WTC11 (cell line): ENCODE data around the gene CCBE1. TPM values are rescaled to one million over a fixed set of nuclear protein-coding genes. Genes with fewer than 3 reads are reported as not detected.

Experiments used
- ATAC-seq: fragments of 200-7000 bp; cut with Tn5 transposase; 2 replicates; pipeline ENCODE4 v1.10.0; 2021; ENCODE audit warnings: mild to moderate bottlenecking, moderate library complexity
- CTCF ChIA-PET: fragments of 300-600 bp; sonication (Branson Sonifier 250); formaldehyde crosslinking; loops from one replicate; lab custom pipeline; 2021; ENCODE audit warnings: antibody characterized with exemption; lab: Charles Lee
- POLR2A ChIA-PET: fragments of 350-600 bp; sonication (Branson Sonifier 250); formaldehyde crosslinking; loops from one replicate; lab custom pipeline; 2021; ENCODE audit warnings: antibody characterized with exemption; lab: Charles Lee
- DNase-seq: peaks from one replicate; pipeline ENCODE4 v3.0.0; 2021; ENCODE audit warnings: low spot score
- H3K27ac Mint-ChIP-seq: 2 replicates; pipeline ENCODE4 v1.8.0; 2021; ENCODE audit warnings: mixed read lengths
- H3K27me3 Mint-ChIP-seq: 2 replicates; pipeline ENCODE4 v1.8.0; 2021; ENCODE audit warnings: low read depth, mild to moderate bottlenecking, moderate library complexity, mixed read lengths
- H3K36me3 Mint-ChIP-seq: 2 replicates; pipeline ENCODE4 v1.8.0; 2021; ENCODE audit warnings: mixed read lengths
- H3K4me1 Mint-ChIP-seq: 2 replicates; pipeline ENCODE4 v1.8.0; 2022; ENCODE audit warnings: mixed read lengths
- H3K4me3 Mint-ChIP-seq: 2 replicates; pipeline ENCODE4 v1.8.0; 2021; ENCODE audit warnings: mild to moderate bottlenecking, moderate library complexity, mixed read lengths
- H3K9me3 Mint-ChIP-seq: 2 replicates; pipeline ENCODE4 v1.8.0; 2021; ENCODE audit warnings: mixed read lengths
- FOXK1 ChIP-seq: sonication (generic); formaldehyde crosslinking; IDR thresholded peaks from 2 replicates; pipeline ENCODE4 v1.8.0; 2022; ENCODE audit warnings: mild to moderate bottlenecking, moderate library complexity, missing genetic modification reagents
- IRF2 ChIP-seq: sonication (generic); formaldehyde crosslinking; IDR thresholded peaks from 2 replicates; pipeline ENCODE4 v1.8.0; 2022; ENCODE audit warnings: low read depth, missing genetic modification reagents, borderline replicate concordance
- NFATC4 ChIP-seq: fragments of 250-450 bp; sonication (Bioruptor Pico); IDR thresholded peaks from 2 replicates; pipeline ENCODE4 v1.9.0; 2021; ENCODE audit warnings: mild to moderate bottlenecking
- ZNF416 ChIP-seq: fragments of 250-450 bp; sonication (Bioruptor Pico); IDR thresholded peaks from 2 replicates; pipeline ENCODE4 v1.9.0; 2021; ENCODE audit warnings: mild to moderate bottlenecking, inconsistent platforms
- ZNF671 ChIP-seq: fragments of 250-450 bp; sonication (Bioruptor Pico); IDR thresholded peaks from 2 replicates; pipeline ENCODE4 v1.8.0; 2021; ENCODE audit warnings: mild to moderate bottlenecking
- total RNA-seq: library from RNA; stranded (reverse); gene quantifications from 3 replicates; pipeline ENCODE4 v1.2.3, GENCODE V29; 2021
- TF ChIP-seq, protein P1 (sequence below): fragments of 250-450 bp; sonication (Bioruptor Pico); IDR thresholded peaks from 2 replicates; pipeline ENCODE4 v2.1.2; 2022; ENCODE audit warnings: mild to moderate bottlenecking, moderate library complexity
- TF ChIP-seq, protein P2 (sequence below): sonication (generic); formaldehyde crosslinking; conservative IDR thresholded peaks from 2 replicates; pipeline ENCODE4 v1.8.1; 2023; ENCODE audit warnings: mild to moderate bottlenecking, low read depth, missing genetic modification reagents, moderate library complexity
- TF ChIP-seq, protein P3 (sequence below): sonication (generic); formaldehyde crosslinking; IDR thresholded peaks from 2 replicates; pipeline ENCODE4 v1.8.0; 2022; ENCODE audit warnings: mild to moderate bottlenecking, missing genetic modification reagents
- TF ChIP-seq, protein P4 (sequence below): sonication (generic); formaldehyde crosslinking; IDR thresholded peaks from 2 replicates; pipeline ENCODE4 v1.8.0; 2022; ENCODE audit warnings: mild to moderate bottlenecking, missing genetic modification reagents
- TF ChIP-seq, protein P5 (sequence below): fragments of 200-600 bp; IDR thresholded peaks from 2 replicates; pipeline ENCODE4 v1.8.0; 2022; ENCODE audit warnings: antibody characterized with exemption
- TF ChIP-seq, protein P6 (sequence below): sonication (generic); formaldehyde crosslinking; IDR thresholded peaks from 2 replicates; pipeline ENCODE4 v1.8.0; 2022; ENCODE audit warnings: missing genetic modification reagents
- TF ChIP-seq, protein P7 (sequence below): sonication (generic); formaldehyde crosslinking; IDR thresholded peaks from 2 replicates; pipeline ENCODE4 v1.8.1; 2023; ENCODE audit warnings: mild to moderate bottlenecking, missing genetic modification reagents, borderline replicate concordance
- TF ChIP-seq, protein P8 (sequence below): sonication (generic); formaldehyde crosslinking; IDR thresholded peaks from 2 replicates; pipeline ENCODE4 v1.8.0; 2023; ENCODE audit warnings: missing genetic modification reagents, mild to moderate bottlenecking, borderline replicate concordance

CCBE1 gene
- total RNA-seq, 1 experiment from 2014 or later = 9.7 TPM

DNA sequence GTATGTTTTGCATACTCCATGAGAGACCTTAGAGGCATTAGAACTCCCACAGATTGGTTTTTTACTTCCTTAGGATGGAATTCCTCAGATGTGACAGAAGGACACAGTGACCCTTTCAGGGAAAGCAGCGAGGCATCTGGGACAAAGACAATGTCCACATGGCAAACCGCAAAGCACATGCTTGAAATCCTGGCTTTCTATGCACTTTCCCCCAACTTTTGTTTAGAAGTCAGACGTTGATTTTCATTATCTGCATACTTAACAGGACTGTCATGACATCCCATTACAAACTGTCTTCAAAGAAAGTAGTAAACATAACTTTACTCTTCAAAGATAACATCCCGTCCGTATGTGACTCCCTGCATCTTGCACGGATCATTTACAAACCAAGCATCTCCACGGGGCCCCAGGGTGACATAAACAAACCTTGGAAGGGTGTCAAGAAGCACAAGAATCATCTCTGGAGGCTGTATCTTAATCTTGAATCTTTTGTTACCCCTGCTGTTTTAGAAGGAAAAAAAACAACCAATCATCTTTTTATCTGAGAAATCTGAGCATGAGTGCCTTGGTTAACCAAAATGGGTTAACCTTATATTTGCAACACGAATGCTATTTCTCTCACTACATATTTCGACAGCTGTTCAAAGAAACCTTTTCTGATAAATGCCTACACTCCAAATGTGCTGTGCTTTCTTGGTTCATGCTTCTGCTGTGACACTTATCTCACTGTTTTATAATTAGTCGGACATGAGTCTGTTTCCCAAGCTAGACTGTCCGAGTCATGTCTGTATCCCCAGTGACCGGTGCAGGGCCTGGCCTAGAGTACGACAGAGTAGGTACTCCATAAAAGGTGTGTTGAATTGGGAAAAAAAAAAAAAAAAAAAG lies 90.8 kb downstream of the CCBE1 start:
- ChIA-PET CTCF (interaction anchor here (0.8 to 1.5 kb wide), 3 partner anchors 90 to 217 kb away, joined by 3 to 4 read pairs (median 3); partner anchors contain the start of gene CCBE1), POLR2A (no interaction called here)
- Mint-ChIP-seq H3K9me3 (peaks cover 4% of the 10 kb centered on the region; the same call in 1 of the 2 replicates), H3K27me3 (no peaks in the 10 kb centered on the region), H3K27ac (no peak overlapping the region), H3K36me3 (no peaks in the 10 kb centered on the region), H3K4me3 (no peak overlapping the region), H3K4me1 (0 out of 2 replicates have a peak, but pooled peaks cover 3% of the 10 kb centered on the region)
- DNase-seq (no peak), ATAC-seq (no peak)
- TF ChIP-seq, protein P1, sequence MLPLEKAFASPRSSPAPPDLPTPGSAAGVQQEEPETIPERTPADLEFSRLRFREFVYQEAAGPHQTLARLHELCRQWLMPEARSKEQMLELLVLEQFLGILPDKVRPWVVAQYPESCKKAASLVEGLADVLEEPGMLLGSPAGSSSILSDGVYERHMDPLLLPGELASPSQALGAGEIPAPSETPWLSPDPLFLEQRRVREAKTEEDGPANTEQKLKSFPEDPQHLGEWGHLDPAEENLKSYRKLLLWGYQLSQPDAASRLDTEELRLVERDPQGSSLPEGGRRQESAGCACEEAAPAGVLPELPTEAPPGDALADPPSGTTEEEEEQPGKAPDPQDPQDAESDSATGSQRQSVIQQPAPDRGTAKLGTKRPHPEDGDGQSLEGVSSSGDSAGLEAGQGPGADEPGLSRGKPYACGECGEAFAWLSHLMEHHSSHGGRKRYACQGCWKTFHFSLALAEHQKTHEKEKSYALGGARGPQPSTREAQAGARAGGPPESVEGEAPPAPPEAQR (CRISPR knock-in tag) = no peak
- TF ChIP-seq FOXK1 (CRISPR knock-in tag) (no peak), ZNF416 (CRISPR knock-in tag) (no peak), NFATC4 (no peak), IRF2 (CRISPR knock-in tag) (no peak), ZNF671 (CRISPR knock-in tag) (no peak)
- TF ChIP-seq, protein P2, sequence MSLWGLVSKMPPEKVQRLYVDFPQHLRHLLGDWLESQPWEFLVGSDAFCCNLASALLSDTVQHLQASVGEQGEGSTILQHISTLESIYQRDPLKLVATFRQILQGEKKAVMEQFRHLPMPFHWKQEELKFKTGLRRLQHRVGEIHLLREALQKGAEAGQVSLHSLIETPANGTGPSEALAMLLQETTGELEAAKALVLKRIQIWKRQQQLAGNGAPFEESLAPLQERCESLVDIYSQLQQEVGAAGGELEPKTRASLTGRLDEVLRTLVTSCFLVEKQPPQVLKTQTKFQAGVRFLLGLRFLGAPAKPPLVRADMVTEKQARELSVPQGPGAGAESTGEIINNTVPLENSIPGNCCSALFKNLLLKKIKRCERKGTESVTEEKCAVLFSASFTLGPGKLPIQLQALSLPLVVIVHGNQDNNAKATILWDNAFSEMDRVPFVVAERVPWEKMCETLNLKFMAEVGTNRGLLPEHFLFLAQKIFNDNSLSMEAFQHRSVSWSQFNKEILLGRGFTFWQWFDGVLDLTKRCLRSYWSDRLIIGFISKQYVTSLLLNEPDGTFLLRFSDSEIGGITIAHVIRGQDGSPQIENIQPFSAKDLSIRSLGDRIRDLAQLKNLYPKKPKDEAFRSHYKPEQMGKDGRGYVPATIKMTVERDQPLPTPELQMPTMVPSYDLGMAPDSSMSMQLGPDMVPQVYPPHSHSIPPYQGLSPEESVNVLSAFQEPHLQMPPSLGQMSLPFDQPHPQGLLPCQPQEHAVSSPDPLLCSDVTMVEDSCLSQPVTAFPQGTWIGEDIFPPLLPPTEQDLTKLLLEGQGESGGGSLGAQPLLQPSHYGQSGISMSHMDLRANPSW (CRISPR knock-in tag) = no peak
- TF ChIP-seq, protein P3, sequence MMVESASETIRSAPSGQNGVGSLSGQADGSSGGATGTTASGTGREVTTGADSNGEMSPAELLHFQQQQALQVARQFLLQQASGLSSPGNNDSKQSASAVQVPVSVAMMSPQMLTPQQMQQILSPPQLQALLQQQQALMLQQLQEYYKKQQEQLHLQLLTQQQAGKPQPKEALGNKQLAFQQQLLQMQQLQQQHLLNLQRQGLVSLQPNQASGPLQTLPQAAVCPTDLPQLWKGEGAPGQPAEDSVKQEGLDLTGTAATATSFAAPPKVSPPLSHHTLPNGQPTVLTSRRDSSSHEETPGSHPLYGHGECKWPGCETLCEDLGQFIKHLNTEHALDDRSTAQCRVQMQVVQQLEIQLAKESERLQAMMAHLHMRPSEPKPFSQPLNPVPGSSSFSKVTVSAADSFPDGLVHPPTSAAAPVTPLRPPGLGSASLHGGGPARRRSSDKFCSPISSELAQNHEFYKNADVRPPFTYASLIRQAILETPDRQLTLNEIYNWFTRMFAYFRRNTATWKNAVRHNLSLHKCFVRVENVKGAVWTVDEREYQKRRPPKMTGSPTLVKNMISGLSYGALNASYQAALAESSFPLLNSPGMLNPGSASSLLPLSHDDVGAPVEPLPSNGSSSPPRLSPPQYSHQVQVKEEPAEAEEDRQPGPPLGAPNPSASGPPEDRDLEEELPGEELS = no peak
- TF ChIP-seq, protein P4, sequence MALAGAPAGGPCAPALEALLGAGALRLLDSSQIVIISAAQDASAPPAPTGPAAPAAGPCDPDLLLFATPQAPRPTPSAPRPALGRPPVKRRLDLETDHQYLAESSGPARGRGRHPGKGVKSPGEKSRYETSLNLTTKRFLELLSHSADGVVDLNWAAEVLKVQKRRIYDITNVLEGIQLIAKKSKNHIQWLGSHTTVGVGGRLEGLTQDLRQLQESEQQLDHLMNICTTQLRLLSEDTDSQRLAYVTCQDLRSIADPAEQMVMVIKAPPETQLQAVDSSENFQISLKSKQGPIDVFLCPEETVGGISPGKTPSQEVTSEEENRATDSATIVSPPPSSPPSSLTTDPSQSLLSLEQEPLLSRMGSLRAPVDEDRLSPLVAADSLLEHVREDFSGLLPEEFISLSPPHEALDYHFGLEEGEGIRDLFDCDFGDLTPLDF (CRISPR knock-in tag) = no peak
- TF ChIP-seq, protein P5, sequence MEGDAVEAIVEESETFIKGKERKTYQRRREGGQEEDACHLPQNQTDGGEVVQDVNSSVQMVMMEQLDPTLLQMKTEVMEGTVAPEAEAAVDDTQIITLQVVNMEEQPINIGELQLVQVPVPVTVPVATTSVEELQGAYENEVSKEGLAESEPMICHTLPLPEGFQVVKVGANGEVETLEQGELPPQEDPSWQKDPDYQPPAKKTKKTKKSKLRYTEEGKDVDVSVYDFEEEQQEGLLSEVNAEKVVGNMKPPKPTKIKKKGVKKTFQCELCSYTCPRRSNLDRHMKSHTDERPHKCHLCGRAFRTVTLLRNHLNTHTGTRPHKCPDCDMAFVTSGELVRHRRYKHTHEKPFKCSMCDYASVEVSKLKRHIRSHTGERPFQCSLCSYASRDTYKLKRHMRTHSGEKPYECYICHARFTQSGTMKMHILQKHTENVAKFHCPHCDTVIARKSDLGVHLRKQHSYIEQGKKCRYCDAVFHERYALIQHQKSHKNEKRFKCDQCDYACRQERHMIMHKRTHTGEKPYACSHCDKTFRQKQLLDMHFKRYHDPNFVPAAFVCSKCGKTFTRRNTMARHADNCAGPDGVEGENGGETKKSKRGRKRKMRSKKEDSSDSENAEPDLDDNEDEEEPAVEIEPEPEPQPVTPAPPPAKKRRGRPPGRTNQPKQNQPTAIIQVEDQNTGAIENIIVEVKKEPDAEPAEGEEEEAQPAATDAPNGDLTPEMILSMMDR = no peak
- TF ChIP-seq, protein P6, sequence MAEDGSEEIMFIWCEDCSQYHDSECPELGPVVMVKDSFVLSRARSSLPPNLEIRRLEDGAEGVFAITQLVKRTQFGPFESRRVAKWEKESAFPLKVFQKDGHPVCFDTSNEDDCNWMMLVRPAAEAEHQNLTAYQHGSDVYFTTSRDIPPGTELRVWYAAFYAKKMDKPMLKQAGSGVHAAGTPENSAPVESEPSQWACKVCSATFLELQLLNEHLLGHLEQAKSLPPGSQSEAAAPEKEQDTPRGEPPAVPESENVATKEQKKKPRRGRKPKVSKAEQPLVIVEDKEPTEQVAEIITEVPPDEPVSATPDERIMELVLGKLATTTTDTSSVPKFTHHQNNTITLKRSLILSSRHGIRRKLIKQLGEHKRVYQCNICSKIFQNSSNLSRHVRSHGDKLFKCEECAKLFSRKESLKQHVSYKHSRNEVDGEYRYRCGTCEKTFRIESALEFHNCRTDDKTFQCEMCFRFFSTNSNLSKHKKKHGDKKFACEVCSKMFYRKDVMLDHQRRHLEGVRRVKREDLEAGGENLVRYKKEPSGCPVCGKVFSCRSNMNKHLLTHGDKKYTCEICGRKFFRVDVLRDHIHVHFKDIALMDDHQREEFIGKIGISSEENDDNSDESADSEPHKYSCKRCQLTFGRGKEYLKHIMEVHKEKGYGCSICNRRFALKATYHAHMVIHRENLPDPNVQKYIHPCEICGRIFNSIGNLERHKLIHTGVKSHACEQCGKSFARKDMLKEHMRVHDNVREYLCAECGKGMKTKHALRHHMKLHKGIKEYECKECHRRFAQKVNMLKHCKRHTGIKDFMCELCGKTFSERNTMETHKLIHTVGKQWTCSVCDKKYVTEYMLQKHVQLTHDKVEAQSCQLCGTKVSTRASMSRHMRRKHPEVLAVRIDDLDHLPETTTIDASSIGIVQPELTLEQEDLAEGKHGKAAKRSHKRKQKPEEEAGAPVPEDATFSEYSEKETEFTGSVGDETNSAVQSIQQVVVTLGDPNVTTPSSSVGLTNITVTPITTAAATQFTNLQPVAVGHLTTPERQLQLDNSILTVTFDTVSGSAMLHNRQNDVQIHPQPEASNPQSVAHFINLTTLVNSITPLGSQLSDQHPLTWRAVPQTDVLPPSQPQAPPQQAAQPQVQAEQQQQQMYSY (CRISPR knock-in tag) = no peak
- TF ChIP-seq, protein P7, sequence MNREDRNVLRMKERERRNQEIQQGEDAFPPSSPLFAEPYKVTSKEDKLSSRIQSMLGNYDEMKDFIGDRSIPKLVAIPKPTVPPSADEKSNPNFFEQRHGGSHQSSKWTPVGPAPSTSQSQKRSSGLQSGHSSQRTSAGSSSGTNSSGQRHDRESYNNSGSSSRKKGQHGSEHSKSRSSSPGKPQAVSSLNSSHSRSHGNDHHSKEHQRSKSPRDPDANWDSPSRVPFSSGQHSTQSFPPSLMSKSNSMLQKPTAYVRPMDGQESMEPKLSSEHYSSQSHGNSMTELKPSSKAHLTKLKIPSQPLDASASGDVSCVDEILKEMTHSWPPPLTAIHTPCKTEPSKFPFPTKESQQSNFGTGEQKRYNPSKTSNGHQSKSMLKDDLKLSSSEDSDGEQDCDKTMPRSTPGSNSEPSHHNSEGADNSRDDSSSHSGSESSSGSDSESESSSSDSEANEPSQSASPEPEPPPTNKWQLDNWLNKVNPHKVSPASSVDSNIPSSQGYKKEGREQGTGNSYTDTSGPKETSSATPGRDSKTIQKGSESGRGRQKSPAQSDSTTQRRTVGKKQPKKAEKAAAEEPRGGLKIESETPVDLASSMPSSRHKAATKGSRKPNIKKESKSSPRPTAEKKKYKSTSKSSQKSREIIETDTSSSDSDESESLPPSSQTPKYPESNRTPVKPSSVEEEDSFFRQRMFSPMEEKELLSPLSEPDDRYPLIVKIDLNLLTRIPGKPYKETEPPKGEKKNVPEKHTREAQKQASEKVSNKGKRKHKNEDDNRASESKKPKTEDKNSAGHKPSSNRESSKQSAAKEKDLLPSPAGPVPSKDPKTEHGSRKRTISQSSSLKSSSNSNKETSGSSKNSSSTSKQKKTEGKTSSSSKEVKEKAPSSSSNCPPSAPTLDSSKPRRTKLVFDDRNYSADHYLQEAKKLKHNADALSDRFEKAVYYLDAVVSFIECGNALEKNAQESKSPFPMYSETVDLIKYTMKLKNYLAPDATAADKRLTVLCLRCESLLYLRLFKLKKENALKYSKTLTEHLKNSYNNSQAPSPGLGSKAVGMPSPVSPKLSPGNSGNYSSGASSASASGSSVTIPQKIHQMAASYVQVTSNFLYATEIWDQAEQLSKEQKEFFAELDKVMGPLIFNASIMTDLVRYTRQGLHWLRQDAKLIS (CRISPR knock-in tag) = no peak
- TF ChIP-seq, protein P8, sequence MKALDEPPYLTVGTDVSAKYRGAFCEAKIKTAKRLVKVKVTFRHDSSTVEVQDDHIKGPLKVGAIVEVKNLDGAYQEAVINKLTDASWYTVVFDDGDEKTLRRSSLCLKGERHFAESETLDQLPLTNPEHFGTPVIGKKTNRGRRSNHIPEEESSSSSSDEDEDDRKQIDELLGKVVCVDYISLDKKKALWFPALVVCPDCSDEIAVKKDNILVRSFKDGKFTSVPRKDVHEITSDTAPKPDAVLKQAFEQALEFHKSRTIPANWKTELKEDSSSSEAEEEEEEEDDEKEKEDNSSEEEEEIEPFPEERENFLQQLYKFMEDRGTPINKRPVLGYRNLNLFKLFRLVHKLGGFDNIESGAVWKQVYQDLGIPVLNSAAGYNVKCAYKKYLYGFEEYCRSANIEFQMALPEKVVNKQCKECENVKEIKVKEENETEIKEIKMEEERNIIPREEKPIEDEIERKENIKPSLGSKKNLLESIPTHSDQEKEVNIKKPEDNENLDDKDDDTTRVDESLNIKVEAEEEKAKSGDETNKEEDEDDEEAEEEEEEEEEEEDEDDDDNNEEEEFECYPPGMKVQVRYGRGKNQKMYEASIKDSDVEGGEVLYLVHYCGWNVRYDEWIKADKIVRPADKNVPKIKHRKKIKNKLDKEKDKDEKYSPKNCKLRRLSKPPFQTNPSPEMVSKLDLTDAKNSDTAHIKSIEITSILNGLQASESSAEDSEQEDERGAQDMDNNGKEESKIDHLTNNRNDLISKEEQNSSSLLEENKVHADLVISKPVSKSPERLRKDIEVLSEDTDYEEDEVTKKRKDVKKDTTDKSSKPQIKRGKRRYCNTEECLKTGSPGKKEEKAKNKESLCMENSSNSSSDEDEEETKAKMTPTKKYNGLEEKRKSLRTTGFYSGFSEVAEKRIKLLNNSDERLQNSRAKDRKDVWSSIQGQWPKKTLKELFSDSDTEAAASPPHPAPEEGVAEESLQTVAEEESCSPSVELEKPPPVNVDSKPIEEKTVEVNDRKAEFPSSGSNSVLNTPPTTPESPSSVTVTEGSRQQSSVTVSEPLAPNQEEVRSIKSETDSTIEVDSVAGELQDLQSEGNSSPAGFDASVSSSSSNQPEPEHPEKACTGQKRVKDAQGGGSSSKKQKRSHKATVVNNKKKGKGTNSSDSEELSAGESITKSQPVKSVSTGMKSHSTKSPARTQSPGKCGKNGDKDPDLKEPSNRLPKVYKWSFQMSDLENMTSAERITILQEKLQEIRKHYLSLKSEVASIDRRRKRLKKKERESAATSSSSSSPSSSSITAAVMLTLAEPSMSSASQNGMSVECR (CRISPR knock-in tag) = no peak
